Panc1 (cell line): Measurements from ENCODE around the gene LSS. TPM values are rescaled to one million over a fixed set of nuclear protein-coding genes. Genes with fewer than 3 reads are reported as not detected.

Experiments used
- ATAC-seq: fragments of 200-7000 bp; cut with Tn5 transposase; 2 replicates; pipeline ENCODE4 v1.9.1; 2020; ENCODE audit warnings: mild to moderate bottlenecking, moderate library complexity
- BruUV-seq: library from RNA; stranded (reverse); fragments of 400-500 nt; replicated peaks from 2 replicates; lab custom pipeline; 2021; lab: Mats Ljungman, UMichigan
- CTCF ChIA-PET: fragments of 300-600 bp; sonication (Branson Sonifier 250); formaldehyde crosslinking; loops from one replicate; lab custom pipeline; 2022; ENCODE audit warnings: antibody characterized with exemption; lab: Charles Lee
- POLR2A ChIA-PET: fragments of 300-600 bp; sonication (Branson Sonifier 250); formaldehyde crosslinking; loops from one replicate; lab custom pipeline; 2022; ENCODE audit warnings: antibody characterized with exemption; lab: Charles Lee
- DNase-seq: peaks from one replicate; pipeline ENCODE4 v3.0.0-alpha.2; 2010; ENCODE audit warnings: low read depth, low spot score
- H3K27ac ChIP-seq: 2 replicates; pipeline ENCODE4 v1.5.1; 2011; ENCODE audit warnings: mild to moderate bottlenecking, low read length, inconsistent platforms
- H3K27me3 ChIP-seq: fragments of 200-500 bp; sonication (Bioruptor generic); 2 replicates; pipeline ENCODE4 v1.6.0; 2014; ENCODE audit warnings: low read length, inconsistent platforms; ENCODE audit not compliant: control insufficient read depth, insufficient read depth
- H3K36me3 ChIP-seq: fragments of 200-500 bp; sonication (Bioruptor generic); 2 replicates; pipeline ENCODE4 v1.5.1; 2014; ENCODE audit warnings: inconsistent platforms, mild to moderate bottlenecking, low read length, moderate library complexity; ENCODE audit not compliant: control insufficient read depth, insufficient read depth
- H3K4me1 ChIP-seq: 2 replicates; pipeline ENCODE4 v1.5.1; 2011; ENCODE audit warnings: inconsistent platforms, mild to moderate bottlenecking, low read length, moderate library complexity; ENCODE audit not compliant: control insufficient read depth, insufficient read depth
- H3K4me3 ChIP-seq, 2 experiments: 2 replicates each; pipeline ENCODE4 v1.5.1; 2011 to 2012; ENCODE audit warnings: low read depth in 2 of 2, low read length in 2 of 2, mild to moderate bottlenecking in 2 of 2, inconsistent platforms in 1 of 2, moderate library complexity in 1 of 2
- H3K9me3 ChIP-seq: fragments of 200-500 bp; sonication (Bioruptor generic); 2 replicates; pipeline ENCODE4 v1.5.1; 2014; ENCODE audit warnings: low read depth, mild to moderate bottlenecking, inconsistent platforms, low read length, moderate library complexity; ENCODE audit not compliant: control insufficient read depth, insufficient read depth
- POLR2AphosphoS5 ChIP-seq: IDR thresholded peaks from 2 replicates; pipeline ENCODE4 v1.6.1; 2012; ENCODE audit warnings: mild to moderate bottlenecking, low read depth, low read length, moderate library complexity
- SIN3A ChIP-seq: IDR thresholded peaks from 2 replicates; pipeline ENCODE4 v1.6.1; 2012; ENCODE audit warnings: low read depth, mild to moderate bottlenecking, low read length, moderate library complexity, borderline replicate concordance; ENCODE audit not compliant: insufficient read depth
- TCF7L2 ChIP-seq: IDR thresholded peaks from 2 replicates; pipeline ENCODE4 v1.6.1; 2011; ENCODE audit warnings: mild to moderate bottlenecking, low read depth, low read length, inconsistent platforms
- in situ Hi-C: cut with HindIII; loops from 2 replicates; pipeline ENCODE4 v1.10.0; 2016; ENCODE audit warnings: low sequenced_read_pairs, low pct_unique_long_range_greater_than_20kb
- intact Hi-C: fragments of 100-400 bp; cut with micrococcal nuclease; formaldehyde crosslinking; loops from one replicate; pipeline ENCODE4 v1.10.0; 2022; ENCODE audit not compliant: unreplicated experiment
- total RNA-seq: library from RNA; stranded (reverse); gene quantifications from one replicate; pipeline ENCODE4 v1.2.1, GENCODE V29; 2021; ENCODE audit not compliant: unreplicated experiment
- TF ChIP-seq, protein P1 (sequence below), 2 experiments: IDR thresholded peaks; 2 replicates each; pipeline ENCODE4 v1.6.1; 2011 to 2012; ENCODE audit warnings: low read depth in 2 of 2, control low read depth in 1 of 2, low read length in 1 of 2, mild to moderate bottlenecking in 1 of 2, moderate library complexity in 1 of 2; ENCODE audit not compliant: insufficient read depth in 1 of 2
- TF ChIP-seq, protein P2 (sequence below): fragments of 450-650 bp; IDR thresholded peaks from 2 replicates; pipeline ENCODE4 v1.5.1; 2017; ENCODE audit warnings: mild to moderate bottlenecking

The LSS gene
- total RNA-seq, 1 experiment from 2014 or later: 111 TPM

DNA sequence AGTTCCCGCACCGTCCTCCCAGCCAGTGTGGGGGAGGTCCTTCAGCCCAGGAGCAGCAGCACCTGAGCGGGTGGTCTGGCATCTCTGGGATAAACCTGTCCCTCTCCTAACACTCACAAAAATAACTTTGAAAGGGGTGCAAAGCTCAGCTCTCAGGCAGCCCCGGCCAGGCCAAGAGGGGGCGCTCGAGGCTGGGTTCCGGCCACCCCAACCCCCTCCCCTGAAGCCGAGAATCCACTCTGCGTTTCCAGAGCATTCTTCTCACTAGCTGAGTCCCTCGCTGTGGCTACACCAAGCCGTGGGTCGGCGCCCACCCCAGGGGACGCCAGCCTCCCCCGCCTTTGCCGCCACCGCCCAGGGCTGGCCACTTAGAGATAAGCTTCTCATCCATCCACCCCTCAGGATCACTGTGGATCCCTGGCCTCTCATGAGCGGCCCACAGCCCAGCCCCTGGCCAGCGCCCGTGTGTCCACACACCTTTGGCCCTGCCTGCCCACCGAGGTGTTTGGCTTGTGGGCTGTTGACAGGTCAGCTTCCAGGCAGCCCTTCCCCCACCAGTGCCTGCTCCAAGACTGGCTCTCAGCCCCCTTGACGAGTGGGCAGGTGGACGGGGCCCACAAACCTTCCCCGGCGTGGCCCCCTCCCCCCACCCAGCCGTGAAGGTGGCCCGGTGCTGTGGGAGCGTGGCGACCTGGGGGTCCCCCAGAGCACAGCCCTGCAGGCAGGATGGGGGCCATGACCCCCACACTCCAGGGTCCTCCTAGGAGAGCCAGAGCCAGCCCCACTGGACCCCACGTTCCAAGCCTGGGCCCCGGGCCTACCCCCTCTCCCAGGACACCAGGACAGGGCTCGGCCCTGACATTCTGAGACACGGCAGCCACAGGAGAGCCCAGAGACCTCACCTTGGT, 75.1 kb downstream of the LSS start:
- ATAC-seq (peak; percentile 76), DNase-seq (no peak)
- ChIA-PET POLR2A (no interaction called here), CTCF (interaction anchor here (0.6 to 1.0 kb wide), 3 partner anchors 10 to 100 kb away, joined by 3 to 7 read pairs (median 4); no protein-coding TSS in a partner anchor)
- Histone ChIP-seq H3K36me3 (no peaks in the 10 kb centered on the region), H3K4me1 (no peaks in the 10 kb centered on the region), H3K9me3 (no peaks in the 10 kb centered on the region), H3K27ac (no peak overlapping the region), H3K27me3 (no peaks in the 10 kb centered on the region), H3K4me3 (no peak overlapping the region)
- BruUV-seq: no TSS peak
- in situ Hi-C loops: no loop called here
- TF ChIP-seq SIN3A: no peak
- TF ChIP-seq, protein P1, sequence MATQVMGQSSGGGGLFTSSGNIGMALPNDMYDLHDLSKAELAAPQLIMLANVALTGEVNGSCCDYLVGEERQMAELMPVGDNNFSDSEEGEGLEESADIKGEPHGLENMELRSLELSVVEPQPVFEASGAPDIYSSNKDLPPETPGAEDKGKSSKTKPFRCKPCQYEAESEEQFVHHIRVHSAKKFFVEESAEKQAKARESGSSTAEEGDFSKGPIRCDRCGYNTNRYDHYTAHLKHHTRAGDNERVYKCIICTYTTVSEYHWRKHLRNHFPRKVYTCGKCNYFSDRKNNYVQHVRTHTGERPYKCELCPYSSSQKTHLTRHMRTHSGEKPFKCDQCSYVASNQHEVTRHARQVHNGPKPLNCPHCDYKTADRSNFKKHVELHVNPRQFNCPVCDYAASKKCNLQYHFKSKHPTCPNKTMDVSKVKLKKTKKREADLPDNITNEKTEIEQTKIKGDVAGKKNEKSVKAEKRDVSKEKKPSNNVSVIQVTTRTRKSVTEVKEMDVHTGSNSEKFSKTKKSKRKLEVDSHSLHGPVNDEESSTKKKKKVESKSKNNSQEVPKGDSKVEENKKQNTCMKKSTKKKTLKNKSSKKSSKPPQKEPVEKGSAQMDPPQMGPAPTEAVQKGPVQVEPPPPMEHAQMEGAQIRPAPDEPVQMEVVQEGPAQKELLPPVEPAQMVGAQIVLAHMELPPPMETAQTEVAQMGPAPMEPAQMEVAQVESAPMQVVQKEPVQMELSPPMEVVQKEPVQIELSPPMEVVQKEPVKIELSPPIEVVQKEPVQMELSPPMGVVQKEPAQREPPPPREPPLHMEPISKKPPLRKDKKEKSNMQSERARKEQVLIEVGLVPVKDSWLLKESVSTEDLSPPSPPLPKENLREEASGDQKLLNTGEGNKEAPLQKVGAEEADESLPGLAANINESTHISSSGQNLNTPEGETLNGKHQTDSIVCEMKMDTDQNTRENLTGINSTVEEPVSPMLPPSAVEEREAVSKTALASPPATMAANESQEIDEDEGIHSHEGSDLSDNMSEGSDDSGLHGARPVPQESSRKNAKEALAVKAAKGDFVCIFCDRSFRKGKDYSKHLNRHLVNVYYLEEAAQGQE (IDR thresholded peaks at IDR 0.05; ENCODE audit: insufficient read depth in 1 of 2, low read depth in 2 of 2, low read length in 1 of 2): no peak
- TF ChIP-seq, protein P2, sequence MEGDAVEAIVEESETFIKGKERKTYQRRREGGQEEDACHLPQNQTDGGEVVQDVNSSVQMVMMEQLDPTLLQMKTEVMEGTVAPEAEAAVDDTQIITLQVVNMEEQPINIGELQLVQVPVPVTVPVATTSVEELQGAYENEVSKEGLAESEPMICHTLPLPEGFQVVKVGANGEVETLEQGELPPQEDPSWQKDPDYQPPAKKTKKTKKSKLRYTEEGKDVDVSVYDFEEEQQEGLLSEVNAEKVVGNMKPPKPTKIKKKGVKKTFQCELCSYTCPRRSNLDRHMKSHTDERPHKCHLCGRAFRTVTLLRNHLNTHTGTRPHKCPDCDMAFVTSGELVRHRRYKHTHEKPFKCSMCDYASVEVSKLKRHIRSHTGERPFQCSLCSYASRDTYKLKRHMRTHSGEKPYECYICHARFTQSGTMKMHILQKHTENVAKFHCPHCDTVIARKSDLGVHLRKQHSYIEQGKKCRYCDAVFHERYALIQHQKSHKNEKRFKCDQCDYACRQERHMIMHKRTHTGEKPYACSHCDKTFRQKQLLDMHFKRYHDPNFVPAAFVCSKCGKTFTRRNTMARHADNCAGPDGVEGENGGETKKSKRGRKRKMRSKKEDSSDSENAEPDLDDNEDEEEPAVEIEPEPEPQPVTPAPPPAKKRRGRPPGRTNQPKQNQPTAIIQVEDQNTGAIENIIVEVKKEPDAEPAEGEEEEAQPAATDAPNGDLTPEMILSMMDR: peak; percentile 85
- no peak for TF ChIP-seq TCF7L2
- TF ChIP-seq POLR2AphosphoS5: no peak
- intact Hi-C loops: no loop called here

DNA sequence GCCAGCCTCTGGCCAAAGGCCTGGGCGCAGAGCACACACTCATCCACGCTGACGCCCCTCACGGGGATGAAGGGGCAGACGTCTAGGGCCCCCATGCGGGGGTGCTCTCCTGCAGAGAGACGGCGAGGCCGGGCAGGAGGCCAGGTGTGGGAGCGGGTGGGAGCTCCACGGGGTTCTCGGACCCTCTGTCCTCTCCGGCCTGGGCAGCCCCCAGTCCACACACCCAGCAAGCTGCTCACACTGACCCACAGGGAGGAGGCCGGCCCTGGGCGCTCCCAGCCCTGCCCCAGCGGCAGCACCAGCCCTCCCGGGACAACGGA, 75.7 kb downstream of the LSS start:
- no peaks in the 10 kb centered on the region for H3K36me3 ChIP-seq
- no peak overlapping the region for H3K4me3 ChIP-seq
- H3K27me3 ChIP-seq: no peaks in the 10 kb centered on the region
- ChIA-PET POLR2A (no interaction called here), CTCF (interaction anchor here (1.0 kb wide), 2 partner anchors 10 to 100 kb away, joined by 3 to 7 read pairs; no protein-coding TSS in a partner anchor)
- no TSS peak for BruUV-seq
- H3K4me1 ChIP-seq: no peaks in the 10 kb centered on the region
- no peaks in the 10 kb centered on the region for H3K9me3 ChIP-seq
- ATAC-seq (peak; percentile 42), DNase-seq (no peak)
- H3K27ac ChIP-seq: no peak overlapping the region
- intact Hi-C loops: no loop called here
- in situ Hi-C loops: no loop called here
- no peak for TF ChIP-seq SIN3A
- TF ChIP-seq POLR2AphosphoS5: no peak
- TF ChIP-seq, protein P2: no peak
- no peak for TF ChIP-seq TCF7L2
- TF ChIP-seq, protein P1 (IDR thresholded peaks at IDR 0.05; ENCODE audit: insufficient read depth in 1 of 2, low read depth in 2 of 2, low read length in 1 of 2): no peak
